GM19395 (cell line): Measurements from ENCODE around the gene HOXA5.

Source experiments
- ATAC-seq: cut with Tn5 transposase; IDR thresholded peaks from one replicate; pipeline ENCODE4 v1.9.1; 2021; ENCODE audit warnings: mild to moderate bottlenecking, moderate library complexity; ENCODE audit not compliant: unreplicated experiment

Gene HOXA5

DNA sequence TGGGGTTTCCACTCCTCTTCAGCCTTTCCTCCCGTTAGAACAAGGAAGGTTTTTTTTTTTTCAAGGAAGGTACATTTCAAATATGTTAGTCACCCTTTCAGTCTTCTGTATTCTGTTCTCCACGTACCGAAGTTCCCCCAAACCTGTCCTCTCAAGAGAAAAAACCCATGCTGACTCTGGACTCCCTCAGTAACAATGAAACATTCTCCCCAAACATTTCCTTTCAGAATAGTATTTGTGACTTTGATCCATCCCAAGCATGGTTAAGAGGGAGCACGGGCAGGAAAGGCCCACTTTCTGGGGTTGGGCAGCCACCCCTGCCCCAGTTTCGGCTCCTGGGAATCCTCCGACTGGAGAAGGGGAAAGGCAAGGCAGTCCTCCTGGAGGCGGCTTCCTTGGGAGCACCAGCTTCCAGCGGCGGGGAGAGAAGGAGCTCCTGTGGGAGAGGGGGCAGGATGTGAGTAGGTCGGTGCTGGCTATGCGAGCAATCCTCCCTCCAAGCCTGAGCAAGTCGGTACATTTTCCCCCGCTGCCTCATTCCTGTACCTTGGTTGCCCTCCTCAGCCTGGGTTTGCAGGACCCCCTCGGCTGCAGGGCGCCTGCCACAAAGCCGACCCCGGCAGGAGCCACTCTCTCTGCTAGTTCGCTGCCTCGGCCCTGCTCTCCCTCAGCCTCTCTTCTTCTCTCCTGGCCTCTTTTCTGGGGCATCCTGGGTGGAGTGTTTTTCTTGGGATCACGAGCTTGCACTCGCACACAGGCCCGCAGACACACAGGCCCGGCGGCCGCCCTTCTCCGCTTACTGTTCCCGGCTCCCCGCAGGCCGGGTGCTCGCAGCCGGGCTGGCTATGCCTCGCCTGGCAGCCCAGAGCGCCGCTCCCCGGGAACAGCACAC, 45.5 kb downstream of the HOXA5 start:
- no peak for ATAC-seq

GRCh38 chr7:27096768-27097514, 46.5 kb downstream of the HOXA5 start:
- ATAC-seq: no peak

DNA sequence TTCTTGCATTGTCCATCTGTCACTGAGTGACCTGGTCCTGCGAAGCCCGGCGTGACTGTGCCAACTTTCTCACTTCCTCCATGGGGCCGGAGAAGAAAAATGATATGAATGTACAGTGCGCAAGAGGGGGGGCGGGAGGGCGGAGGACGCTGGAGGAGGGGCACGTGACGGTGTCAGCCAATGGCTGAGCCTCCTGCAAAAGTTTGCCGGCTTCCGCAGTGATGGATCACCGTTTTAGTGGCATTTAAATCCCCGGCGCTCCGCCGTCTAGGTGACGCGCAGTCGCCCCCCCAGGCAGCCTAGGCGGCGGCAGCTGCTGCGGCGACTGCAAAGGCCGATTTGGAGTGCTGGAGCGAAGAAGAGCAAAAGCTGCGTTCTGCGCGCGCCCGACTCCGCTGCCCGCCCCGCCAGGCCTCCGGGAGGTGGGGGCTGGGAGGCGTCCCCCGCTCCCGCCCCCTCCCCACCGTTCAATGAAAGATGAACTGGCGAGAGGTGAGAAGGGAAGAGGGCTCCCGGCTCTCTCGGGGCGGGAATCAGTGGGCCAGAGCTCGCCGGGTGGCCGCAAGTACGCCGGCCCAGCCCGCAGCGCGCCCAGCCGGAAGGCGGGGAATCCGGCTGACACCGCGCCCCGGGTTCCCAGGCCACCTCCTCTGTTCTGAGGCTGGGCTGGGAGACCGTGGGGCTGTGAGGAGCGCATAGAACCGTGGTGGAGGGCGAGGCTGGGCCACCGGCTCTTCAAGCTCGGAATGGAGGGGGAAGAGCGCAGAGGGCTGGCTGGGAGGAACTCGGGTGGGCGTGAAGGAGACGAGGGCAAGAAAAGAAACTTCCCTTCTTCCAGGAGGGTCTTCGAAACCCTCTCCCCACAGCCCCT, 47.3 kb downstream of the HOXA5 start, which contains the start of gene HOXA1:
Gene HOXA1 (minus strand): TSS at position 104 of the 871 bp plus-strand sequence. CDS start 88 bp downstream, at position 16.
- peak; percentile 90 for ATAC-seq

GRCh38 chr7:27095050-27095896, 48.2 kb downstream of the HOXA5 start:
- peak; percentile 11 for ATAC-seq

DNA sequence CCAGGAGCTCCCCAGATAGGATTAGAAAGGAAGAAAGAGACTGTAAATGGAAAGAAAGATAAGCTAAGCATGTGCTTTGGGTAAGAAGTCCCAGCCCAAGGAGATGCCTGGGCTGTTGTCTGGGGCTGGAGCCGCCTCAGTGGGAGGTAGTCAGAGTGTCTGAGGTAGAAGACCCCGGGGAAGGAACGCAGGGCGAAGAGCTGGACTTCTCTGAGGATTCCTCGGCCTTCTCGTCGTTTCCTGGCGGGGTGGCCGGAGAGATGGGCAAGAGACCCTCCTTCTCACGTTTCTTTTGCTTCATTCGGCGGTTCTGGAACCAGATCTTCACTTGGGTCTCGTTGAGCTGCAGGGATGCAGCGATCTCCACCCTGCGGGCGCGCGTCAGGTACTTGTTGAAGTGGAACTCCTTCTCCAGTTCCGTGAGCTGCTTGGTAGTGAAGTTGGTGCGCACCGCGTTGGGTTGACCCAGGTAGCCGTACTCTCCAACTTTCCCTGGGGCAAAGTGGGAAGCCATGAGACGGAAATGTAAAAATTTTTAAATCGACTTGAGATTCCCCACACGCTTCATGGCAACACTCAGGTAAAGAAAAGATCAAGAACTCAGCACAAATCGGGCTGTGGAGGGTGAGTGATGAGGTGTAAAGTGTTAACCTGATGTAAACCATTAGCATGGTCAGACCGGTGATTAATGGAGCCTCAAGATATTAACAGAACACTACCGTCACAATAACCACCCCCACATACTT, 49.0 kb downstream of the HOXA5 start:
- no peak for ATAC-seq

- no peak for ATAC-seq
Measured at GRCh38 chr7:27093184-27093895, 50.1 kb downstream of the HOXA5 start.

- no peak for ATAC-seq
Measured at GRCh38 chr7:27092819-27093110, 50.7 kb downstream of the HOXA5 start.

- no peak for ATAC-seq
Measured at GRCh38 chr7:27091941-27092818, 51.3 kb downstream of the HOXA5 start.

GRCh38 chr7:27091105-27091504, 52.4 kb downstream of the HOXA5 start:
- ATAC-seq: no peak
